GM12892 (cell line): ENCODE data around the gene MRAP.

Experiments used
- DNase-seq: peaks from one replicate; pipeline ENCODE4 v3.0.0; 2011; ENCODE audit not compliant: insufficient read length
- FAIRE-seq: peaks from 2 replicates; lab custom pipeline; 2011; peaks lifted over from hg19 to GRCh38; lab: Jason Lieb, UNC
- POLR2A ChIP-seq: IDR thresholded peaks from 2 replicates; pipeline ENCODE4 v1.6.1; 2011; ENCODE audit warnings: low read depth, low read length, control low read depth
- POLR2AphosphoS5 ChIP-seq: IDR thresholded peaks from 2 replicates; pipeline ENCODE4 v1.6.1; 2011; ENCODE audit warnings: low read depth, low read length, control low read depth
- TAF1 ChIP-seq: IDR thresholded peaks from 2 replicates; pipeline ENCODE4 v1.6.1; 2011; ENCODE audit warnings: low read depth, mild to moderate bottlenecking, control low read depth, low read length, borderline replicate concordance

The MRAP gene

GRCh38 chr21:32278103-32278502, 20.6 kb upstream of the MRAP start:
- no peak for TF ChIP-seq POLR2A
- no peak for TF ChIP-seq POLR2AphosphoS5
- TF ChIP-seq TAF1, result no peak
- DNase-seq (no peak), FAIRE-seq (no peak)

GRCh38 chr21:32278518-32279376, 19.9 kb upstream of the MRAP start, which contains the start of gene MIS18A:
Gene MIS18A (minus strand): TSS chr21:32279049. CDS start chr21:32279014, 35 bp downstream.
- peak; percentile 62 for TF ChIP-seq POLR2A
- TF ChIP-seq POLR2AphosphoS5, result 0 out of 2 replicates have a peak, but pooled peaks have one; percentile 22
- TF ChIP-seq TAF1, result peak; percentile 49; the same call in 1 of the 2 replicates
- FAIRE-seq (peak; percentile 96), DNase-seq (peak; percentile 81)

- no peak for FAIRE-seq
- TF ChIP-seq POLR2A, result no peak
- no peak for TF ChIP-seq POLR2AphosphoS5
- TF ChIP-seq TAF1, result no peak
- no peak for DNase-seq
Observed at GRCh38 chr21:32279377-32279680, 19.3 kb upstream of the MRAP start.

GRCh38 chr21:32281531-32281930, 17.1 kb upstream of the MRAP start:
- TF ChIP-seq POLR2A (no peak), POLR2AphosphoS5 (no peak), TAF1 (no peak)
- DNase-seq (no peak), FAIRE-seq (no peak)

GRCh38 chr21:32282992-32283391, 15.7 kb upstream of the MRAP start:
- TF ChIP-seq POLR2A, result no peak
- no peak for TF ChIP-seq TAF1
- no peak for TF ChIP-seq POLR2AphosphoS5
- no peak for FAIRE-seq
- DNase-seq, result no peak

GRCh38 chr21:32285476-32285875, 13.2 kb upstream of the MRAP start:
- DNase-seq, result no peak
- TF ChIP-seq TAF1 (no peak), POLR2AphosphoS5 (no peak), POLR2A (no peak)
- FAIRE-seq, result no peak

- no peak for FAIRE-seq
- no peak for DNase-seq
- TF ChIP-seq POLR2A, result no peak
- no peak for TF ChIP-seq TAF1
- TF ChIP-seq POLR2AphosphoS5, result no peak
Observed at GRCh38 chr21:32297449-32297848, 1.2 kb upstream of the MRAP start.

- DNase-seq (no peak), FAIRE-seq (no peak)
- TF ChIP-seq POLR2A (no peak), TAF1 (no peak), POLR2AphosphoS5 (no peak)
Observed at GRCh38 chr21:32298148-32298559, 501 bp upstream of the MRAP start.

GRCh38 chr21:32299695-32300094, 1.0 kb downstream of the MRAP start:
- no peak for TF ChIP-seq POLR2A
- no peak for TF ChIP-seq TAF1
- TF ChIP-seq POLR2AphosphoS5, result no peak
- FAIRE-seq (no peak), DNase-seq (no peak)

- DNase-seq, result no peak
- TF ChIP-seq POLR2AphosphoS5 (no peak), TAF1 (no peak), POLR2A (no peak)
- no peak for FAIRE-seq
Observed at GRCh38 chr21:32300117-32300681, 1.5 kb downstream of the MRAP start.

- FAIRE-seq (no peak), DNase-seq (no peak)
- no peak for TF ChIP-seq POLR2A
- no peak for TF ChIP-seq TAF1
- no peak for TF ChIP-seq POLR2AphosphoS5
Observed at GRCh38 chr21:32301596-32301995, 2.9 kb downstream of the MRAP start.

GRCh38 chr21:32302560-32302959, 3.9 kb downstream of the MRAP start:
- FAIRE-seq (no peak), DNase-seq (no peak)
- no peak for TF ChIP-seq POLR2AphosphoS5
- TF ChIP-seq POLR2A, result no peak
- TF ChIP-seq TAF1, result no peak
